ENCODE data around the gene ENKD1.

DNA sequence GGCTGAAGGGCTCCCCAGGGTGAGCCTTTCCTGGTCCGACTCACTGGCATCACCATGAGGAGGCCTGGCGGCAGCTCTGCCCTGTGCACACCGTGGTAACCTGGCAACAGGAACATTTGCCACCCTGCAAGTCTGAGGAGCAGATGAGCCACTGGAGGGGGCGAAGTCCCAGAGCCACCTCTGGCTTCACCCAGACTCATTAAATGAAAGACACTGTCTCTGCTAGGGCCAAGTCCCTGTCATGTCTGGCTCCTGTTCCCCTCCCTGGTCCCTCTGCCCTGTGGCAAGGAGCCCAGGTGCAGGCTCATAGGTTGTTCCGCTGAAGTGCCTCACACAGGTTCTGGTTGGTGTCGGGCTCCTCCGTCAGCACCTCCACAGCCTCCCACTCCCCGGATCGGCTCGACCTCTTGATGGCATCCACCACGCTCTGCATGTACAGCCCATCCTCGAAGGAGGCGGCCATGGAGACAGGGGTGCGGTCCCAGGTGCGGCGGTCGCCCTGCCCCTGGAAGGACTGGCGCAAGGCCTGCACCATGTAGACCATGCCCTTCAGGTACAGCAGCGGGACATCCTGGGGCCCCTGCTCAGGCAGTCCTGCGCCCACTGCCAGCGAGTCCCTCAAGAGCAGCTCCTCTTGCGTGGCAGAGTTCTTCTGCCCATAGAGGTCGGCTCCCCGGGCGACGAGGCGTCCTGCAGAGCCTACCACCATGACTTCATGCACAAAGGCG, 8.5 kb upstream of the ENKD1 start:
- TF ChIP-seq EZH2phosphoT487 (IDR thresholded peaks at IDR 0.05; ENCODE audit: borderline replicate concordance, low read length): no peak
- TF ChIP-seq, protein P1, sequence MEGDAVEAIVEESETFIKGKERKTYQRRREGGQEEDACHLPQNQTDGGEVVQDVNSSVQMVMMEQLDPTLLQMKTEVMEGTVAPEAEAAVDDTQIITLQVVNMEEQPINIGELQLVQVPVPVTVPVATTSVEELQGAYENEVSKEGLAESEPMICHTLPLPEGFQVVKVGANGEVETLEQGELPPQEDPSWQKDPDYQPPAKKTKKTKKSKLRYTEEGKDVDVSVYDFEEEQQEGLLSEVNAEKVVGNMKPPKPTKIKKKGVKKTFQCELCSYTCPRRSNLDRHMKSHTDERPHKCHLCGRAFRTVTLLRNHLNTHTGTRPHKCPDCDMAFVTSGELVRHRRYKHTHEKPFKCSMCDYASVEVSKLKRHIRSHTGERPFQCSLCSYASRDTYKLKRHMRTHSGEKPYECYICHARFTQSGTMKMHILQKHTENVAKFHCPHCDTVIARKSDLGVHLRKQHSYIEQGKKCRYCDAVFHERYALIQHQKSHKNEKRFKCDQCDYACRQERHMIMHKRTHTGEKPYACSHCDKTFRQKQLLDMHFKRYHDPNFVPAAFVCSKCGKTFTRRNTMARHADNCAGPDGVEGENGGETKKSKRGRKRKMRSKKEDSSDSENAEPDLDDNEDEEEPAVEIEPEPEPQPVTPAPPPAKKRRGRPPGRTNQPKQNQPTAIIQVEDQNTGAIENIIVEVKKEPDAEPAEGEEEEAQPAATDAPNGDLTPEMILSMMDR (IDR thresholded peaks at IDR 0.05; ENCODE audit: low read depth, low read length, poor library complexity, severe bottlenecking): no peak

All from DOHH2 (cell line).